HepG2 (cell line): ENCODE results near the gene MARS1. TPM values are rescaled to one million over a fixed set of nuclear protein-coding genes. Genes with fewer than 3 reads are reported as not detected.
A peak's percentile ranks its signal among the peaks of the same experiment; 100 is the strongest.

Source experiments
- BORCS8-MEF2B ChIP-seq: sonication (generic); formaldehyde crosslinking; IDR thresholded peaks from 2 replicates; pipeline ENCODE4 v1.8.0; 2022; ENCODE audit warnings: mild to moderate bottlenecking, missing genetic modification reagents
- FOXP1 ChIP-seq, 2 experiments: fragments of 450-650 bp in 1 of 2; IDR thresholded peaks; 2 replicates each; pipeline ENCODE4 v1.6.1; 2017 to 2018; ENCODE audit warnings: antibody characterized with exemption in 1 of 2
- HES4 ChIP-seq: sonication (generic); formaldehyde crosslinking; IDR thresholded peaks from 2 replicates; pipeline ENCODE4 v1.9.0; 2021; ENCODE audit warnings: mild to moderate bottlenecking, missing genetic modification reagents, borderline replicate concordance
- HNRNPK ChIP-seq: fragments of 200-400 bp; formaldehyde crosslinking; IDR thresholded peaks from 2 replicates; pipeline ENCODE4 v1.6.1; 2018; ENCODE audit warnings: low read length, low read depth, moderate library complexity, mild to moderate bottlenecking; ENCODE audit not compliant: poor library complexity, severe bottlenecking
- KAT7 ChIP-seq: IDR thresholded peaks from 2 replicates; pipeline ENCODE4 v1.6.1; 2018; ENCODE audit warnings: borderline replicate concordance, missing compliant biosample characterization
- KAT8 ChIP-seq: IDR thresholded peaks from 2 replicates; pipeline ENCODE4 v1.6.1; 2016; ENCODE audit warnings: missing genetic modification reagents, missing compliant biosample characterization
- MYC ChIP-seq: sonication (generic); formaldehyde crosslinking; IDR thresholded peaks from 2 replicates; pipeline ENCODE4 v1.9.0; 2021; ENCODE audit warnings: missing genetic modification reagents, borderline replicate concordance
- PHF8 ChIP-seq: sonication (generic); formaldehyde crosslinking; IDR thresholded peaks from 2 replicates; pipeline ENCODE4 v1.5.0; 2020; ENCODE audit warnings: missing genetic modification reagents
- POLR2G ChIP-seq: fragments of 200-400 bp; formaldehyde crosslinking; IDR thresholded peaks from 2 replicates; pipeline ENCODE4 v1.6.1; 2018; ENCODE audit warnings: mild to moderate bottlenecking, low read depth, low read length, moderate library complexity
- STAG1 ChIP-seq: sonication (generic); formaldehyde crosslinking; IDR thresholded peaks from 2 replicates; pipeline ENCODE4 v1.4.0; 2020; ENCODE audit warnings: missing genetic modification reagents
- TEAD3 ChIP-seq: optimal IDR thresholded peaks from 2 replicates; pipeline ENCODE3; 2016; ENCODE audit warnings: borderline replicate concordance
- THAP11 ChIP-seq: IDR thresholded peaks from 2 replicates; pipeline ENCODE4 v1.6.1; 2016; ENCODE audit warnings: missing biosample characterization, missing genetic modification reagents
- YY1 ChIP-seq: IDR thresholded peaks from 2 replicates; pipeline ENCODE4 v1.6.1; 2011; ENCODE audit warnings: low read length, low read depth, moderate library complexity, mild to moderate bottlenecking; ENCODE audit not compliant: insufficient read depth, insufficient replicate concordance
- ZFP90 ChIP-seq: sonication (generic); formaldehyde crosslinking; IDR thresholded peaks from 2 replicates; pipeline ENCODE4 v1.8.0; 2022; ENCODE audit warnings: missing genetic modification reagents, mild to moderate bottlenecking, inconsistent platforms, borderline replicate concordance
- ZNF263 ChIP-seq: sonication (generic); formaldehyde crosslinking; IDR thresholded peaks from 2 replicates; pipeline ENCODE4 v1.4.0; 2020; ENCODE audit warnings: missing genetic modification reagents
- ZNF614 ChIP-seq: IDR thresholded peaks from 2 replicates; pipeline ENCODE4 v1.6.1; 2018; ENCODE audit warnings: missing biosample characterization, missing genetic modification reagents, inconsistent platforms, borderline replicate concordance
- ZNF619 ChIP-seq: sonication (generic); formaldehyde crosslinking; IDR thresholded peaks from 2 replicates; pipeline ENCODE4 v1.4.0; 2020; ENCODE audit warnings: mild to moderate bottlenecking, missing genetic modification reagents
- ZNF670 ChIP-seq: sonication (generic); formaldehyde crosslinking; IDR thresholded peaks from 2 replicates; pipeline ENCODE4 v1.8.0; 2022; ENCODE audit warnings: mild to moderate bottlenecking, missing genetic modification reagents, borderline replicate concordance
- ZNF773 ChIP-seq: sonication (generic); formaldehyde crosslinking; IDR thresholded peaks from 2 replicates; pipeline ENCODE4 v1.4.0; 2020; ENCODE audit warnings: missing genetic modification reagents, borderline replicate concordance
- ZNF777 ChIP-seq: sonication (generic); formaldehyde crosslinking; IDR thresholded peaks from 2 replicates; pipeline ENCODE4 v1.4.0; 2020; ENCODE audit warnings: missing genetic modification reagents
- polyA plus RNA-seq, 8 experiments: library from polyadenylated mRNA; depleted of rRNA in 3 of 8; stranded (reverse) in 7 of 8; unstranded in 1 of 8; fragments of >200 nt; fragmentation: Illumina TruSeq in 4 of 8; extraction: Trizol in 4 of 8; gene quantifications; 2 replicates each; pipeline versions ENCODE4 v1.2.1 to v1.2.3, GENCODE V29; 2011 to 2016; ENCODE audit warnings: low read depth in 4 of 8, missing spikeins in 1 of 8, mixed read lengths in 1 of 8; ENCODE audit not compliant: insufficient read depth in 1 of 8
- total RNA-seq, 5 experiments: library from RNA; depleted of rRNA; stranded (reverse); fragments of >200 nt; fragmentation: Illumina TruSeq; extraction: Trizol; gene quantifications; 2 replicates each; pipeline ENCODE4 v1.2.3, GENCODE V29; 2016; ENCODE audit warnings: low read depth in 1 of 5
- TF ChIP-seq, protein P1 (sequence below): sonication (generic); formaldehyde crosslinking; IDR thresholded peaks from 2 replicates; pipeline ENCODE4 v1.4.0; 2020; ENCODE audit warnings: mild to moderate bottlenecking, low read depth, missing genetic modification reagents
- TF ChIP-seq, protein P2 (sequence below): sonication (generic); formaldehyde crosslinking; IDR thresholded peaks from 2 replicates; pipeline ENCODE4 v1.5.1; 2020; ENCODE audit warnings: mild to moderate bottlenecking, missing genetic modification reagents, moderate library complexity
- TF ChIP-seq, protein P3 (sequence below): sonication (generic); formaldehyde crosslinking; IDR thresholded peaks from 2 replicates; pipeline ENCODE4 v1.4.0; 2020; ENCODE audit warnings: missing genetic modification reagents

The MARS1 gene
- total and polyA plus RNA-seq, 2 of the 13 experiments (the other 11 are each of a cell fraction or from before 2014, with no cell fraction given) = 115 to 181 TPM

DNA sequence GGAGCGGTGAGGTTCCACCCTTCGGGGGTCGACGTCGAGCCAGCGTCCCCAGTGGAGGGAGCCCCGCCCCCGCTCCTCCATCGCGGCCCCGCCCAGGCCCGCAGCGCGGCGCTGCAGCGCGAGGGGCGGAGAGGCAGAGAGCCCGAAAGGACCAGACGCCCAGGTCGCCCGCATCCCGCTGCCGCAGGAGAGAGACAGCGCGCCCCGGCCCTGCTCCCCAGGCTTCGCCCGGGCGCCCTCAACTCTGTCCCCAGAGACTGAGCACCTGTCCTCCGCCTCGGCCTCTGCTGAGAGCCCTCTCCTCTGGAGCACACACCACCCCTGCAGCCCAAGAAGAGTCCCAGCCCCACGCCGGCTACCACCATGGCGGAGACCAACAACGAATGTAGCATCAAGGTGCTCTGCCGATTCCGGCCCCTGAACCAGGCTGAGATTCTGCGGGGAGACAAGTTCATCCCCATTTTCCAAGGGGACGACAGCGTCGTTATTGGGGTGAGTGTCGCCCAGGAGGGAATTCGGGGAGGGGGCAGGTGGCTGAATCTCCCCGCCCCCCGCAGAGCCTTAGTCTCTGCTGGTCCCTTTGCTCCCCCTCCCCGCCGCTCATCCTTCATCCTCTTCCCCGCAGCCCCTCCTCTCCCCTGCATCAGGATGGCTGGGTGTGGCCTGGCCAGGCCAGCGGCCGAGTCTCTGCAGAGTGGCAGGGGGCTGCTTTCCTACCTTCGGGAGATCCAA, 62.2 kb downstream of the MARS1 start, which contains the start of gene KIF5A (continued):
- 0 out of 2 replicates have a peak, but pooled peaks have one; percentile 26 for TF ChIP-seq ZNF619 (CRISPR knock-in tag)
- peak; percentile 44; the same call in 1 of the 2 replicates for TF ChIP-seq ZNF614 (CRISPR knock-in tag)
- peak; percentile 82 for TF ChIP-seq HNRNPK
- TF ChIP-seq KAT8 (CRISPR knock-in tag) = peak; percentile 13; the same call in 1 of the 2 replicates
- TF ChIP-seq YY1 = peak; percentile 28
- TF ChIP-seq, protein P1, sequence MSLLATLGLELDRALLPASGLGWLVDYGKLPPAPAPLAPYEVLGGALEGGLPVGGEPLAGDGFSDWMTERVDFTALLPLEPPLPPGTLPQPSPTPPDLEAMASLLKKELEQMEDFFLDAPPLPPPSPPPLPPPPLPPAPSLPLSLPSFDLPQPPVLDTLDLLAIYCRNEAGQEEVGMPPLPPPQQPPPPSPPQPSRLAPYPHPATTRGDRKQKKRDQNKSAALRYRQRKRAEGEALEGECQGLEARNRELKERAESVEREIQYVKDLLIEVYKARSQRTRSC (CRISPR knock-in tag) = no peak
- TF ChIP-seq ZNF263 (CRISPR knock-in tag) = 0 out of 2 replicates have a peak, but pooled peaks have one; percentile 28
- TF ChIP-seq, protein P2, sequence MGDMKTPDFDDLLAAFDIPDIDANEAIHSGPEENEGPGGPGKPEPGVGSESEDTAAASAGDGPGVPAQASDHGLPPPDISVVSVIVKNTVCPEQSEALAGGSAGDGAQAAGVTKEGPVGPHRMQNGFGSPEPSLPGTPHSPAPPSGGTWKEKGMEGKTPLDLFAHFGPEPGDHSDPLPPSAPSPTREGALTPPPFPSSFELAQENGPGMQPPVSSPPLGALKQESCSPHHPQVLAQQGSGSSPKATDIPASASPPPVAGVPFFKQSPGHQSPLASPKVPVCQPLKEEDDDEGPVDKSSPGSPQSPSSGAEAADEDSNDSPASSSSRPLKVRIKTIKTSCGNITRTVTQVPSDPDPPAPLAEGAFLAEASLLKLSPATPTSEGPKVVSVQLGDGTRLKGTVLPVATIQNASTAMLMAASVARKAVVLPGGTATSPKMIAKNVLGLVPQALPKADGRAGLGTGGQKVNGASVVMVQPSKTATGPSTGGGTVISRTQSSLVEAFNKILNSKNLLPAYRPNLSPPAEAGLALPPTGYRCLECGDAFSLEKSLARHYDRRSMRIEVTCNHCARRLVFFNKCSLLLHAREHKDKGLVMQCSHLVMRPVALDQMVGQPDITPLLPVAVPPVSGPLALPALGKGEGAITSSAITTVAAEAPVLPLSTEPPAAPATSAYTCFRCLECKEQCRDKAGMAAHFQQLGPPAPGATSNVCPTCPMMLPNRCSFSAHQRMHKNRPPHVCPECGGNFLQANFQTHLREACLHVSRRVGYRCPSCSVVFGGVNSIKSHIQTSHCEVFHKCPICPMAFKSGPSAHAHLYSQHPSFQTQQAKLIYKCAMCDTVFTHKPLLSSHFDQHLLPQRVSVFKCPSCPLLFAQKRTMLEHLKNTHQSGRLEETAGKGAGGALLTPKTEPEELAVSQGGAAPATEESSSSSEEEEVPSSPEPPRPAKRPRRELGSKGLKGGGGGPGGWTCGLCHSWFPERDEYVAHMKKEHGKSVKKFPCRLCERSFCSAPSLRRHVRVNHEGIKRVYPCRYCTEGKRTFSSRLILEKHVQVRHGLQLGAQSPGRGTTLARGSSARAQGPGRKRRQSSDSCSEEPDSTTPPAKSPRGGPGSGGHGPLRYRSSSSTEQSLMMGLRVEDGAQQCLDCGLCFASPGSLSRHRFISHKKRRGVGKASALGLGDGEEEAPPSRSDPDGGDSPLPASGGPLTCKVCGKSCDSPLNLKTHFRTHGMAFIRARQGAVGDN = peak; percentile 65
- 0 out of 2 replicates have a peak, but pooled peaks have one; percentile 21 for TF ChIP-seq MYC (CRISPR knock-in tag)
- no peak for TF ChIP-seq ZNF670
- TF ChIP-seq PHF8 (CRISPR knock-in tag) = peak; percentile 31; the same call in 1 of the 2 replicates
- 0 out of 2 replicates have a peak, but pooled peaks have one; percentile 27 for TF ChIP-seq HES4
- TF ChIP-seq POLR2G = 0 out of 2 replicates have a peak, but pooled peaks have one; percentile 32
- peak; percentile 40 for TF ChIP-seq STAG1 (CRISPR knock-in tag)
- TF ChIP-seq ZNF773 = no peak
- no peak for TF ChIP-seq BORCS8-MEF2B
- TF ChIP-seq, protein P3, sequence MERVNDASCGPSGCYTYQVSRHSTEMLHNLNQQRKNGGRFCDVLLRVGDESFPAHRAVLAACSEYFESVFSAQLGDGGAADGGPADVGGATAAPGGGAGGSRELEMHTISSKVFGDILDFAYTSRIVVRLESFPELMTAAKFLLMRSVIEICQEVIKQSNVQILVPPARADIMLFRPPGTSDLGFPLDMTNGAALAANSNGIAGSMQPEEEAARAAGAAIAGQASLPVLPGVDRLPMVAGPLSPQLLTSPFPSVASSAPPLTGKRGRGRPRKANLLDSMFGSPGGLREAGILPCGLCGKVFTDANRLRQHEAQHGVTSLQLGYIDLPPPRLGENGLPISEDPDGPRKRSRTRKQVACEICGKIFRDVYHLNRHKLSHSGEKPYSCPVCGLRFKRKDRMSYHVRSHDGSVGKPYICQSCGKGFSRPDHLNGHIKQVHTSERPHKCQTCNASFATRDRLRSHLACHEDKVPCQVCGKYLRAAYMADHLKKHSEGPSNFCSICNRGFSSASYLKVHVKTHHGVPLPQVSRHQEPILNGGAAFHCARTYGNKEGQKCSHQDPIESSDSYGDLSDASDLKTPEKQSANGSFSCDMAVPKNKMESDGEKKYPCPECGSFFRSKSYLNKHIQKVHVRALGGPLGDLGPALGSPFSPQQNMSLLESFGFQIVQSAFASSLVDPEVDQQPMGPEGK (CRISPR knock-in tag) = peak; percentile 49; the same call in 1 of the 2 replicates
- TF ChIP-seq KAT7 (CRISPR knock-in tag) = peak; percentile 36; the same call in 1 of the 2 replicates
- TF ChIP-seq THAP11 (CRISPR knock-in tag) = peak; percentile 68
- no peak for TF ChIP-seq ZFP90 (CRISPR knock-in tag)
- peak; percentile 42 for TF ChIP-seq TEAD3 (CRISPR knock-in tag)
- peak; percentile 71 for TF ChIP-seq ZNF777
- TF ChIP-seq FOXP1 (IDR thresholded peaks at IDR 0.05) = no peak
- no peak for TF ChIP-seq FOXP1 (CRISPR knock-in tag; IDR thresholded peaks at IDR 0.05)
